ENCODE measurements around the gene ST14.
A peak's percentile ranks its signal among the peaks of the same experiment; 100 is the strongest.

ST14 gene

DNA sequence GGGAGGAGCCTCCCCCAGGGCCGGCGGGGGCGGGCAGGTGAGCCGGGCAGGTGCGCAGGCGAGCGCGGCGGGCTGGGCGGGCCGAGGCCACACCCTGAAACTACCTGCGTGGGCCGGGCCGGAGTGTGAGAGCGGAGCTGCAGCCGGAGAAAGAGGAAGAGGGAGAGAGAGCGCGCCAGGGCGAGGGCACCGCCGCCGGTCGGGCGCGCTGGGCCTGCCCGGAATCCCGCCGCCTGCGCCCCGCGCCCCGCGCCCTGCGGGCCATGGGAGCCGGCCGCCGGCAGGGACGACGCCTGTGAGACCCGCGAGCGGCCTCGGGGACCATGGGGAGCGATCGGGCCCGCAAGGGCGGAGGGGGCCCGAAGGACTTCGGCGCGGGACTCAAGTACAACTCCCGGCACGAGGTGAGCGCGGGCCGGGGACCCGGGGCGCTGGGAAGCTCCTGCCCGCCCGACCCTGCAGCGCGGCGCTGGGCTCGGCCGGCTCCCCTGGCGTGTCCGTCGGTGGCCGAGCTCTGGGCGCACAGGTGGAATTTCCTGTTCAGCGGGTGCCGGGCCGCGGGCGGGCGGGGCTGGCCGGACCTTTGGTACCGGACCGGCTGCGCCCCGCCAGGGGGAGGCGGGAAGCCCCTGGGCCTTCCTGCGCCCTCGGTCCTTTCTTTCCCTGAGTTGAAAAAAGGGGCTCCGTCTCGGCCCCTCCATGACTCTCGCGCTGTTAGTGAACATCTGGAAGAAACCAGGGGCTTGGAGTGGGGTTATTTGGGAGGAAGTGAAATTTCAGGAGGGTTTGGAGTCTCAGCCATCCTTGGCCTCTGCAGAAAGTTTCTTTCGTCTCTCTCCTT lies at the start of gene ST14:
Gene ST14, plus strand, starts transcription at position 126 of the 841 bp plus-strand sequence. Its CDS starts 198 bp downstream, at position 324.
- DNase-seq, result peak; percentile 74

DNA sequence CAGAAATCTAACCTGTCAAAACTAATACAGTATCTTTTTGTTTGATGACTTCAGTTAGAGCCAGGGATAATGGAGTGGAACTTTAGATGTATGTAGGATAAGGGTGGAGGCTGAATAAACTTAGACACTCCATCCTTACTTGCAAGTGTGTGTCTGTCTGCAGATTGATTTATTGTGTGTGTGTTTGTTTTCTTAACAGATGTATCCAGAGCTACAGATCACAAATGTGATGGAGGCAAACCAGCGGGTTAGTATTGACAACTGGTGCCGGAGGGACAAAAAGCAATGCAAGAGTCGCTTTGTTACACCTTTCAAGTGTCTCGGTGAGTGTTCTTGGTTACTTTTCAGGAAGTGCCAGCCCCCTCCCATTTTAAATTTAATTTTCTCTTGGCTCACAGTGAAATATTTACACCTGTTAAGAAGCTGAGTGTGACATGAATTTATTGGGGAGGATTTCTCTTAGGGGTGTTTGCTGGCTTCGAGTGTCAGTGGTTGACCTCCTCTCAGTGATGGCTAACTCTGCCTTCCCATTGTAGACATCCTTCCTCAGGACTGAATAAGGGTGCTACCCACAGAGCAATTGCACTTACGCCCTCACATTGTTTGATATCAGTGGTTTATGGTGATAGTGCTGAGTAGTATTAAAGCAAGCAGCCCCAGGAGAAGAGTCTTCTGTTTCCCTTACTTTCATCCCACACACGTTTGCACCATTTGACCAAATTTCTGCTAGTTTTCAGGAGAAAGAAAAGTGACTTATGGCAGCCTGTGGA lies 49.1 kb upstream of the ST14 start:
- no peak for DNase-seq

DNA sequence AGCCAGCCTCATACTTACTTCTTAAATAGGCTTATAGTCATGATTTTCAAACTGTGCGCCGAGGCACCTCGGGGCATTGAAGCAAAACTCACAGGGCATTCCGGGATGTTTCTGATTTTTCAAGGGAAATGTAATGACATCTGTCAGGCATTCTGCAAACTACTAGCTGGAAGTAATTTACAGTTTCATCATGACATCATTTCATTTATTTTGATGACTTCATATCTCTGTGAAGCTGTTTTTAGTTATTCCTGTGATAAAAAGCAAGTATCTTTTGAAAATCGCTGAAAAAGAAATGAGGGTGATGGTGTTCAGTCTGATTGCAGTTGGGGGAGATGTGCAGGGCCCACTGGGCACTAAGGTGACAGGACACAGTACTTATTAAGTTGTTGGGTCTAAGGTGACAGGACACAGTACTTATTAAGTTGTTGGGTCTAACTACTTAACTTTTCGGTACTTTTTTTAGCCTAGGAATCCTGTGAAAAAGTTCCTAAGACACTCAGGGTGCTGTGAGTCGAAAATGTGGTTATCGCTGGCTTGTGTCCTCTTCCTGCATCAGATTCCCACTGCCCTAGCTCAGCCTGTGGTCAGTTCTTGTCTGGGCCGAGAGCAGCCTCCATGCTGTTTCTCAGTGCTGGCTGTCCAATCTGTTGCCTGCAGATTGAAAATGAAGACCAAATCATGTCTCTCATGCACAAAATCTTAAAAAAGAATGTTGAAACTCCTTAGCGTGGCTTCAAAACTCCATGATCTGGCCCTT lies 47.3 kb upstream of the ST14 start:
- no peak for DNase-seq

DNA sequence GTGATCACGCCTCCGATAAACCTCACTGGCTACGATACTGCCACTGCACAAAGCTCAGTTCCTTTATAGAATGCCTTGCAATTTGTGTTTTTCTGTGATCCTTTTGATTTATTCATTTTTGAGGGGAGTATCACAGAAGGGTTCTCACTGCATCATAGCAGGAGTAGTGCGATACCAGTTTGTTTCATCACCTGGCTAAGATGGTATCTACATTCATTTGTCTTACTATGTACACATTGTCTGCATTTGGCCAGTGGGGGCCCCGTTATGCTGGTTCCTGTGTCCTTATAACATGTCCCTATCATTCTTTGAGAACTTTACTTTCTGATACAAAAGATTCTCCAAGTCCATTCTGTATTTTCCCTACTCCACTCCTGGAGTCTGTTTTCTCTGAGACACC lies 45.3 kb upstream of the ST14 start:
- DNase-seq, result no peak

DNA sequence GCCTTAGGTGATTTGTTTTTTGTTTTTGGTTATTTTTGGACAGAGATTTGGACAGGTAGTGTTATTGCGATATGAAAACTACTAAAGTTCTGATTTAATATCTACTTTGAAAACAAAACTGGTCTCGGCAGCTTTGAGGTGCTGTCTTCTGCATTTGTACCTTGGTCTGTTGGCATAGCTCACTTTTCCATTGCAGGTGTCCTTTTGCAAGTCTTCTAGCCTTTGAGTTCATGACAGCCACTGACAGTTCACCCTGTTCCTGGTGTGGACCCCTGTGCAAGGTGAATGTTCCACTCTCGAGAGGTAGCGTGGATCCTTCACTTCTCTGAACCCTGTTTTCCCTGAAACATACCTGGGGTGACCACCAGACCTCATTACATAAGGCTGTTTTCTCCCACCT lies 44.9 kb upstream of the ST14 start:
- DNase-seq, result no peak

DNA sequence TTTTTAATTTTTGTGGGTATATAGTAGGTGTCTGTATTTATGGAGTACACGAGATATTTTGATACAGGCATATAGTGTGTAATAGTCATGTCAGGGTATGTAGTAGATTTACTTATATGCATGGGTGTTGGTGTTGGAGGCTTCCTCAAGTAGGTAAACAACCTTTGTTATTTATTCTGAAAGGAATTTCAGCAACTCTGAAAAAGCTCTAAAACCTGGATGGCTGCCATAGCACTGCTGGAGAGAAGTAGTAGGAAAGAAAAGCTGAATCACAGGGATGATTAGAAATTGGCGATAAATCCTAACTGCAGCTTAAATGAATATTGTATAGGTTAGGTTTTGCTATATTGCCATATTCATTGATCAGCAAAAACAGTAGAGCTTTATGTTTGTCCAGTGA lies 44.4 kb upstream of the ST14 start:
- no peak for DNase-seq

DNA sequence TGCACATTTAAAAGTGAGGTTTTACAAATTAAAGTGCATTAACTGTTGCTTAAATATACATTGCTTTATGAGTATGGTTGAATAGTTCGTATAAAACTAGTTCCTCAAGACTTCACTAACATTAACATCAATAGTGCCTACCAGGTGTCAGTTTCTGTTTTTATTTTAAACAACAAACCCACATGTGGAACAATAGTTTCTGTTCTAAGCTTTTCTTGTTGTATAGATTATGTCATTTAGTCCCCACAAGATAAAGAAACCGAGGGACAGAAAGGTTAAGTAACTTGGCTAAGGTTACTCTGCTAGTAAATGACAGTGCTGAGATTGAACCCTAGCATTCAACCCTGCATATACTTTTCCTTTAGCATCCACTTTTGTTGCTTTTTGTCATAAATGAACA lies 41.4 kb upstream of the ST14 start:
- no peak for DNase-seq

DNA sequence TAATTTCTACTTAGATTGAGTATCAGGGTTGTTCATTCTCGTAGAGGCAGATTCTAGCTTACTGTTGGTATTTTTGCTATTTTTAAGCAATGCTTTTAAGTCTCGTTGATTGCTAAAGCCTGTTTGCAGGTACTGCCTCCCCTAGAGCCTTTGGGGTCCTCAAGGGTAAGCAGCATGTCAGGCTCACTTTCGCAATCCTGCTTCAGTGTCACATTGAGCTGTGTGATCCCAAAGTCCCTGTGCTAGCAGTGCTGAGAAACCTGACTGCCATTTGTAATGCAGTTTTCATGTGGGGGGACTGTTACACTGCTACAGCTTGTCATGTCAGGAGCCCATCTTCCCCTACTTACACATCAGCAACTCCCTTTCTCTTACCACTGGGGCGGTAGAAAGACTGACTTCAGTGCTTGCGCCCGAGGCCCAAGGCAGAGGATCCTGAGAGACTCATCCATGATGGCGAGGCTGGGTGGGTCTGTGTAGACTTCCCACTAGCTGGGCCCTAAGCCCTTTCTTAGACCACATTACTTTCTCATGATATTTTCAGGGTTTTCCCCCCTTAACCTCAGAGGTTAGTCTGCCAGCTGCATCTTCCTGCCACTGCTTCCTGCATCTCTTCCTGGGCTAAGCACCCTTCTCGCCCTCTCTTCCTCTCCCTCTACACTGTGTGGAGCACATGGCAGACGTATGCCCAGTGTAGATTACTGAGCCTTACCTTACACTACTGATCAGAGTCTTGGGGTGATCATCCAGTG lies 40.8 kb upstream of the ST14 start:
- DNase-seq, result no peak

DNA sequence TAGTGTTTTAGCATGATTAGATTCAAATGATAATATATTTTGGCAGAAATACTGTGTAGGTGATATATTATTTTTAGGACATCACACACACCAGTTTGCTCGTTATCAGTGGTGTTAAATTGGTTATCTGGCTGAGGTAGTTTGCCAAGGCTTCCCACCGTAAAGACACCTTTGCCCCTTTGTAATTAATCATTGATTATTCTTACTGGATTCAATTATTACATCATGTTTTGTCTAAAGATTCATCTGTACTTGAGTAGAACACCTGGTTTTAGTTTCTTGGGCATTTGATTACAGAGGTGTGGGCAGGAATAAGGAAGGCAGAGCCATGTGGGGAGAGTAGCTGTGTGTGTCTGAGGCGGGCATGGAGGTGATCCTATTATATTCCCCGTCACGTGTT lies 39.5 kb upstream of the ST14 start:
- no peak for DNase-seq

DNA sequence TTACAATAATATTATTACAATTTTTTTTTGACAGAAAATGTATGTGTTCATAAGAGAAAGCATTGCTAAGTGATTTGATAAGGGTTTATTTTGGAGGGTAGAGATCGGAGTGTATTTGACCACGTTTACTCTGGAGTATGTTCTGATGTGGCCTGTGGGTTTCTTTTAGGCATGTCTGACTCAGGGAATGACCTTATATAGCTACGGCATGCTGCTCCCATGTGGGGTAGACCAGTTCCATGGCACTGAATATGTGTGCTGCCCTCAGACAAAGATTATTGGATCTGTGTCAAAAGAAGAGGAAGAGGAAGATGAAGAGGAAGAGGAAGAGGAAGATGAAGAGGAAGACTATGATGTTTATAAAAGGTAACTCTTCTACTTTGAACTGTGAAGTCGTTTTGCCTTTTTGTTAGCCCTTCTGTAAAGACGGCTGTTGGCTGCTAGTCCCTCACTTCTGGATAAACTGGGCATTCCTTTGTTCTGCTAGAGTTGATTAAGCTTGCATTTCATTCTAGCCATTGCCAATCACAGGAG lies 38.1 kb upstream of the ST14 start:
- DNase-seq, result no peak

DNA sequence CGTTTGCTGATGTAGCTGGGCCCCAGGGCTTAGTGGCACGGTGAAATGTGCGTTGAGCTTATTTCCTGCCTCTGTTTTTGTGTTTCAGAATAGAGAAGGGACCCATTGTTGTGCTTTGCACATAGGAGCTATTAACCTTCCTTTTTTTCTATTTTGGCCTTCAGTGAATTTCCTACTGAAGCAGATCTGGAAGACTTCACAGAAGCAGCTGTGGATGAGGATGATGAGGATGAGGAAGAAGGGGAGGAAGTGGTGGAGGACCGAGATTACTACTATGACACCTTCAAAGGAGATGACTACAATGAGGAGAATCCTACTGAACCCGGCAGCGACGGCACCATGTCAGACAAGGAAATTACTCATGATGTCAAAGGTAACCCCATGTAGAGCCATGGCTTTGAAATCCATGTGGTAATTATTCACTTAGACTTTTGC lies 37.4 kb upstream of the ST14 start:
- no peak for DNase-seq

DNA sequence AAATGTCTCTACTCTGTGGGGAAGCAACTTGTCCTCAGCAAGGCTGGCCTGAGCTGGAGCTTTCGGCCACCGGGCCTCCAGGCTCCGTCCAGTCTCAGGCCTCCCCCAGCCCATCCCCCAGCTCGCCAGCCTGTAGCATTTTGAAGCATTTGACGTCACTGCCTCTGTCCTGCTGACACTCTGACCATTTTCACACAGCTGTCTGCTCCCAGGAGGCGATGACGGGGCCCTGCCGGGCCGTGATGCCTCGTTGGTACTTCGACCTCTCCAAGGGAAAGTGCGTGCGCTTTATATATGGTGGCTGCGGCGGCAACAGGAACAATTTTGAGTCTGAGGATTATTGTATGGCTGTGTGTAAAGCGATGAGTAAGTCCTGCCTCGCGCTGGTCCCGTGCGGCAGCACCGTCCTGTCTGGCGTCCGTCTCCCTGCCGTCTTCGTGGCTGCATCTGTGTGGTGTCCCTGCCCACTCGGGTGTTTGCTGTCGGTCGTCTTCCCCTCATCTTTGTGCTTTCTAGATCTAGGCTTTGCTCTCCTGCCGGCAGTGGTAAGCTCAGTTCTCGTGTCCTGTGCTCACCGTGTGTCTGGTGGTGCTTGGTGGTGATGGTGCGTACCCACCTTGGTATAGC lies 36.1 kb upstream of the ST14 start:
- DNase-seq, result no peak

DNA sequence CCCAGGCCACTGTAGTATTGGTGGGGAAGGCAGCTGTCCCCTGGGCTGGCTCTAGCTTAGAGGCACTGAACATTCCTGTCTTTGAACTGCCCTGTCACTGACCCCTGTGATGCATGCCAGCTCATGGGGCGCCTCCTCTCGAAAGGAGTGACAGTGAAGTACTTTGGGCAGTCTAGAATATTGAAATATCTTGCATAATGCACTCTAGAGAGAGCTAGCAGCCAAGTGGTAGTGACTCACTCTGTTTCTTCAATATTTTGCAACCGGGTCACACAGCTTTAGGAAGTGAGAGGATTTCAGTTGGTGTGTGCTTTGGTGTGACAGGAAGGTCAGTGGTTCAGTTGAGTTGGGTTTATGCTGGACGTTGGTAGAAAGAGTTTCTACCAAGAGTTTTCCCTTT lies 35.5 kb upstream of the ST14 start:
- no peak for DNase-seq

DNA sequence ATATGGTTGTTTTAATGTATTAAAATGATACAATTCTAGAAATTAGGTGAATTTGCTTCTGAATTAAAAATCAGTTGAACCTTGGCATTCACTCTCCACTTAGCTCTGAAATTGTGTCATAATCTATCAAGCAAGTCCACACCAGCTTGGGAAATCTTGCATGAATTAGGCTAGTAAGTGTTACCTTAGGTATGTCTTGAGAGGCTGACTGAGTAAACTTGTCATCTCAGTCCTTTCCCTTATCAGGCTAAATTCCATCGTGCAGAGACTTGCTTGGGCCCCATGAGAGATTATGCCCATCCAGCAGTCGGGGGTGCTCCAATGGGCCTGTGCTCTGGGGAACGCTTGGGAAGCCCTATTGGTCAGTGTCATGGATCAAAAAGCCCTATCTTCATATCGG lies 33.9 kb upstream of the ST14 start:
- no peak for DNase-seq

DNA sequence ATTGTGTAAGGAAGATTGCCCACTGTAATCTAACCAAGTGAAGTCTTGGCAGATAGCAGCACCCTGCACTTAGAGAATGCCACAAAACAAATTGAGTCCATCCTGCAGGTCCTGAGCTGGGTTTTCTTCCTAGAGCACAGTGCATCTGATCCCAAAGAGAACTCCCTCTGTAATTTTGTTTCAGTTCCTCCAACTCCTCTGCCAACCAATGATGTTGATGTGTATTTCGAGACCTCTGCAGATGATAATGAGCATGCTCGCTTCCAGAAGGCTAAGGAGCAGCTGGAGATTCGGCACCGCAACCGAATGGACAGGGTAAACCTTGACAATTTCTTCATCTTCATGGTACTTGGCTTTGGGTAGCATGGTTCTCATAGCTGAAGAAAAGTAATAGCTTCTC lies 33.1 kb upstream of the ST14 start:
- DNase-seq, result no peak

DNA sequence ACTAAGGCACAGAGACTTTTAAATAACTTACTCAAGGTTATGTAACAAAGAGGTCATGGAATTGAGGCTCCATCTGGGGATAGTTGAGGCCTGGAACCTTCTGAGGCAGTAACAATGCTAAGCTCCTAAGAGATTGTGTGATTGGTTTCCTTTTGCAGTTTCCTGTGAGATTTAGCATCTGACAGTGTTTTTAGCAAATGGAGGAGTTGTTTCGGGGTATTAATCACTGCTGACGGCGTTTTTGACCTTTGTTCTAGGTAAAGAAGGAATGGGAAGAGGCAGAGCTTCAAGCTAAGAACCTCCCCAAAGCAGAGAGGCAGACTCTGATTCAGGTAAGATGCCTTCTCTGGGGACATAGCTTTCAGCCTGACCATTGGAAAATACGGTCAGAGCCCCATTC lies 32.1 kb upstream of the ST14 start:
- no peak for DNase-seq

DNA sequence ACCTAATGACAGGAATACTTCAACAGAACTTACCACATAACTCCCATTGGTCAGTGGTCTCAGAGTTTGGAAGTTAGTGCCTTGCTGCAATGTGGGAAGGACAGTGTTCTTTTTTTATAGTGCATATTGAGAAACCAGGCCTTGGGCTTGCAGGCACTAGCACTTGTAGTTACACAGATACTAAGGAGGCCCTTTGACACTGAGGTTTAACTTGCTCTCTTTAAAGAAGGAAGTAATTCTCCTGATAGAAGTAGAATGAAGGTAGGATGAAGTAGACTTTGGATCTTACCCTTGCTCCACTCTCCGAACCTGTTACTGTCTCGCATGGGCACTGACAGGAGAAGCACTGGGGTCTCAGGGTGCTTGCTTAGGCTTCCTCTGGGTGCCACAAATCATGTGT lies 31.0 kb upstream of the ST14 start:
- DNase-seq, result no peak

DNA sequence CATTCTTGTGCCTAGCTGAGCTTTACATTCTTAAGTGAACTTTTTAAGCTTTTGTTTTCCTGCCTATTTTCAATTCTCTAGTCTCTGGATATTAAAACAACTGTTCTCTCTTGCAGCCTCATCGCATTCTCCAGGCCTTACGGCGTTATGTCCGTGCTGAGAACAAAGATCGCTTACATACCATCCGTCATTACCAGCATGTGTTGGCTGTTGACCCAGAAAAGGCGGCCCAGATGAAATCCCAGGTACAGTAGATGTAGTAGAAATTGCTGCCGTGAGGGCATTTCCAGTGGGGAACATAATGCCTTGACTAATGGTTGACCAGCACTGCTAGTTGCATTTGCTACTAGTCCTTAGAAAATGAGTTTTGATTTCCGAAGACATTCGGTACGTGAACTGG lies 29.7 kb upstream of the ST14 start:
- no peak for DNase-seq

DNA sequence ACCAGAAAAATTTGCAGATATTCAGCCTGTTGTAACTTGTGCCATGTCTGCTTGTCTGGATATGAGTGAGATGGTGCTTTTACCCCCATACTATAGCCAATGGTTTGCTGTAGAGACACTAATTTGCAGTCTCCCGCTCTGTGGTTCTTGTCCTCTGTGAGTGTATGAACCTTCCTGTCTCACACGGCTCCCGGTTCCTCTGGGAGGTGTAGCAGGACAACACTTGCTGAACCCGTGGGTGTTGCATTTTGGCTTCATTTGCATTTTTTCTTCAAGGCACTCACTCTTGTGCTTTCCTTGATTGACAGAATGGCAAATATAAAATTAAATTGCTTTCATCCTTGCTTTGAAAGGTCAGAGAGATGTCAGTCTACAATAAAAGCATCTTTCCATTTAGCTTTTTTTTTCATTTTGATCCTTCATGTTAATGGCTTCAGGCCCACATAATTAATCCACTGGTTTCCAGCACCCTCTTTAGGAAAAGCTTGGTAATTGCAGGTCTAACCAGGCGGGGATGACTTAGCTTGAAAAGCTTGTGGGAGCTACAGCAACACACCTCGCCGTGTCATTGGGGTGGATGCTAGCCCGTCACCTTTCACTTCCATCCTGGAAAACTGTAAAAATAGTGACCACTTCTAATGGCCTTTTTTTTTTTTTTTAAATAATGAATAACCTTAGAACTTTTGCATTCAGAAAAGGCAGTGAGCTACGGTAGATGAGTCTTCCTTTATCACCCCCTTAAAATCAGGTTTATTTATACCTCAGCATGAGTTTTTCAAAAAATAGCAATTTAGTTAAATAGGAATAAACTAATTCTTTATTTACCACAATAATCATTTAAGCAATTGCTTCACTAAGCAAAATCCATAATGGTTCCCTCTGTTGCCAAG lies 27.4 kb upstream of the ST14 start:
- DNase-seq, result peak; percentile 37

DNA sequence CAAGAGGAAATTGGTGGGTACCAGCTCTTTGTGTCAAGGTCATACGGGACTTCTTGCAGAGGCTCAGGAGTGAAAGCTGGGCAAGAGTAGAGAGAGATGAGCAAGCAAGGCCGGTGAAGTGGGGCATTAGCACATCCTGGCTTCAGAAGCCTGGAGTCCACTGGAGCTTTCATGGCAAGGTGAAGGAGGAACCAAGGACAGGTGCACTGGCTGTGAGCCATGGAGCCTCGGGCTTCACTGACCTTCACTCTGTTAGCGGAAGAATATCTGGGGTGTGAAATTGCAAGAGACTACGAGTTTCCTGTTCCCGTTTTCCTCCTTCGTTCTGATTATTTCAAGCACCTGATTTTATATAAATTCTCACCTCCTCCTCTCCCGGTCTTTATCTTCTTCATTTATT lies 25.9 kb upstream of the ST14 start:
- DNase-seq, result no peak

DNA sequence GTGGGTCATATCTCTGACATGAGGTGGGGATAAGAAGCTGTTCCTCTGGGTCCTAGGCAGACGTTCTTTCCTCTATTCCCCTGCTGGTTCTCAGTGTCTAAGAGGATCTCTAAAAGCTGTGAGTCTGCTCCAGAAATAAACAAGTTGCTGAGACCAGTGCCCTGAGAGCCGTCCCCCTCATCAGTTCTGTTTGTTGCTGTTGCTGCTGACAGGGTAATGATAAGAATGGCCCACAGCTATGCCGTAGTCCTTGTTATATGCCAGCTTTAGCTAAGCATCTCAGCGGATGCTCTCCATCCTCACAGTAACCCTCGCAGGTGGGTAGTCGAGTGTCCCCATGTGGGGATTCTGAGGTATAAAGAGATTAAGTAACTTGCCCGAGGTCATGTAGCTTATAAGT lies 23.5 kb upstream of the ST14 start:
- no peak for DNase-seq
